Peyer's patch (tissue), 4 donors: ENCODE measurements around the gene NR2F2.

Experiments used
- POLR2A ChIP-seq, 2 donors: fragments of 450-650 bp; IDR thresholded peaks; one replicate each; pipeline ENCODE4 v1.5.1; 2017; ENCODE audit warnings: antibody characterized with exemption in 2 of 2, mild to moderate bottlenecking in 2 of 2, moderate library complexity in 2 of 2
- TF ChIP-seq, protein P1 (sequence below), 6 experiments: fragments of 450-650 bp in 4 of 6; fragments of 200-600 bp in 2 of 6; sonication (generic) in 1 of 6; IDR thresholded peaks; one replicate each; pipeline ENCODE4 v1.5.1; 2017 to 2019; ENCODE audit warnings: antibody characterized with exemption in 6 of 6, mild to moderate bottlenecking in 3 of 6, moderate library complexity in 1 of 6

GRCh38 chr15:96369351-96369750, 38.9 kb downstream of the NR2F2 start:
- TF ChIP-seq, protein P1, sequence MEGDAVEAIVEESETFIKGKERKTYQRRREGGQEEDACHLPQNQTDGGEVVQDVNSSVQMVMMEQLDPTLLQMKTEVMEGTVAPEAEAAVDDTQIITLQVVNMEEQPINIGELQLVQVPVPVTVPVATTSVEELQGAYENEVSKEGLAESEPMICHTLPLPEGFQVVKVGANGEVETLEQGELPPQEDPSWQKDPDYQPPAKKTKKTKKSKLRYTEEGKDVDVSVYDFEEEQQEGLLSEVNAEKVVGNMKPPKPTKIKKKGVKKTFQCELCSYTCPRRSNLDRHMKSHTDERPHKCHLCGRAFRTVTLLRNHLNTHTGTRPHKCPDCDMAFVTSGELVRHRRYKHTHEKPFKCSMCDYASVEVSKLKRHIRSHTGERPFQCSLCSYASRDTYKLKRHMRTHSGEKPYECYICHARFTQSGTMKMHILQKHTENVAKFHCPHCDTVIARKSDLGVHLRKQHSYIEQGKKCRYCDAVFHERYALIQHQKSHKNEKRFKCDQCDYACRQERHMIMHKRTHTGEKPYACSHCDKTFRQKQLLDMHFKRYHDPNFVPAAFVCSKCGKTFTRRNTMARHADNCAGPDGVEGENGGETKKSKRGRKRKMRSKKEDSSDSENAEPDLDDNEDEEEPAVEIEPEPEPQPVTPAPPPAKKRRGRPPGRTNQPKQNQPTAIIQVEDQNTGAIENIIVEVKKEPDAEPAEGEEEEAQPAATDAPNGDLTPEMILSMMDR (IDR thresholded peaks at IDR 0.05): no peak
- no peak for TF ChIP-seq POLR2A (IDR thresholded peaks at IDR 0.05)
